NCI-H345 treated with DMSO at 0.1 percent for 48 hours (cell line): Measurements from ENCODE around the gene HDAC8.

Experiments used
- DNase-seq: peaks from one replicate; lab custom pipeline; 2025; ENCODE audit not compliant: unreplicated experiment; lab: John Stamatoyannopoulos, UW

The HDAC8 gene

DNA sequence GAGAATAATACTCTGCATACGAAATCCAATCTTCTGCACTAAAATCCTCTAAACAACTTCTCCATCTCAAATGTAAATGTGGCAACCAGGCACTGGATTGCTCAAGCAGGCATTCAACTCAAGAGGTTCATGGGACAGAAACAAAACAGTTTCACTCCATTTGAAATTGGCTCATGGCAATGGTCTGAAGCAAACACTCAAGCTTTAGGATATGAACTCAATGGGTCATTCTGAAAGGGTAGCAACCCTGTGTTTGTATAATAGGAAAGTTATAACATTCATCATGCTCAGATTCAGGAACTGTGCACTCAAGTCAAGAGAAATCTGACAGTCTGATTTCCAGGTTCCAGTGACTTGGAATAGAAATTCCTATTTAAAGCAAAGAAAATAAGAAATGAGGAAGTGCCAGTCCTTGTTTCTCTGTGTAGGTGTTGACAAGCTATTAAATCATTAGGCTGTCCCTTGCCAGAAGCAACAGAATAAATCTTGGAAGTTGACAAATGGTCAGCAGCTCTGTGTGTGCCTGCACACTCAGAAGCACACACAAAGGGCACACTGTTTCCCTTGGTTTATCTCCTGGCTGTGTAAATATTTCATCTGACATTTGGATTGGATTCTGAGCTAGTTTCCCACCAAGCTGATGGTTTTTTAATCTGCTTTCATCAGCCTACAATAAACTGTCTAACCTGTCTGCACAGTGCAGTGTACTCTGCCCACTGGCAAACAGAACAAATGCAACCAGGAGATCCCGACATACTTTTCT, 191.0 kb downstream of the HDAC8 start:
- no peak for DNase-seq

- no peak for DNase-seq
These were observed 196.5 kb downstream of the HDAC8 start for GRCh38 chrX:72376124-72376523.

GRCh38 chrX:72373136-72373535, 199.5 kb downstream of the HDAC8 start:
- DNase-seq = no peak

GRCh38 chrX:72372735-72373134, 199.9 kb downstream of the HDAC8 start:
- no peak for DNase-seq

GRCh38 chrX:72371405-72371804, 201.2 kb downstream of the HDAC8 start:
- no peak for DNase-seq

DNA sequence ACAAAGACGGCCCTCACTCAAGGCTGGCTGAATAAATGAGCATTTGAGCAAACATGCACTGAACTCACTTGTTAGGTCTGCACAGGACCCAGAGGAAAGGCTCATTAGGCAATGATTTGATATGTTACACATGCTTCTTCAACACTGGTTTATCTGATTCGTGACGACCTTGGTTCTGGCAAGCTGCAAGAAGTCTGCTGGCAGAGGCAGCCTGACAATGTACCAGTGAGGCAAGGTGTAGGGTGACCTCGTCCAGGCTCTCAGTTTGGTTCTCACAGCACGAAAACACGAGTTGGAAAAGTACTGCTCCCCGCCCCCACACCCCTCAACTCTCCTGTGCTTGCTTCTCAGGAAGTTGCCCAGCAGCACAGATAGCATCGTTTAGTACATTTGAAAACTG, 203.8 kb downstream of the HDAC8 start:
- no peak for DNase-seq

- no peak for DNase-seq
These were observed 205.1 kb downstream of the HDAC8 start for GRCh38 chrX:72367516-72367915.

DNA sequence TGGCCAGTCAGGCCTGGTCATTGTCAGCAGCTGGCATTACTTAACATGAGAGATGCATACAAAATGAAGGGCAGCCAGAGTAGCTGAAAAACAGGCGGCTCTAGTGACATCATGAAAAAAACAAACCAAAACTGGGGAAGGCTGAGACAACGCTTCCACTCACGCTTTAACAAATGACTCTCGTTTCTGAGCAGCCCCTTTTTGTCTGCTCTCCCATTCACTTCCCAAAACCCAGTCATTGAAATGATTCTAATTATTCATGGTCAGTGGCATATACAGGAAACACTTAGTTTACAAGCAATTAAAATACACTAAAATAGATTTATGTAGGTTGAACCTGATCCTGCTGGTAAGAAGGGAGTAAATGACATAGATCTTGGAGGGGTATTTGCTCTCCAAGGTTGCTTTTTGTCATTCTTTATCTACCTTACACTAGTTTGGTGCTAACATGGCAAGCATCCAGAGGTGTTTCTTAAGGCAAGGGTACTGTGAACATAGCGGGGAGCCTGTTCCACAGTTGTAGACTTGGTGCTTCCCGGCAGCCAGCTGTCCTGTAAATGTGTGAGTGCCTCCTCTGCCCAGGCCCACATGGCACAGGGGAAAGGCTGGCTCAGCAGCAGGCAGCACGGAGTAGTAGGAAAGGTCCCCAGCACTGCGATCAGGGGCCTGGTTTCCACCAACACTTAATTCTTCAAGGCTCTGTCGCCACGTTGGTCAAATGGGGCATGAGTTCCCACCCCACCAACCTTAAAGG, 205.8 kb downstream of the HDAC8 start:
- DNase-seq = no peak

GRCh38 chrX:72366178-72366577, 206.5 kb downstream of the HDAC8 start:
- DNase-seq = no peak

- DNase-seq = no peak
These were observed 207.5 kb downstream of the HDAC8 start for GRCh38 chrX:72365126-72365525.

DNA sequence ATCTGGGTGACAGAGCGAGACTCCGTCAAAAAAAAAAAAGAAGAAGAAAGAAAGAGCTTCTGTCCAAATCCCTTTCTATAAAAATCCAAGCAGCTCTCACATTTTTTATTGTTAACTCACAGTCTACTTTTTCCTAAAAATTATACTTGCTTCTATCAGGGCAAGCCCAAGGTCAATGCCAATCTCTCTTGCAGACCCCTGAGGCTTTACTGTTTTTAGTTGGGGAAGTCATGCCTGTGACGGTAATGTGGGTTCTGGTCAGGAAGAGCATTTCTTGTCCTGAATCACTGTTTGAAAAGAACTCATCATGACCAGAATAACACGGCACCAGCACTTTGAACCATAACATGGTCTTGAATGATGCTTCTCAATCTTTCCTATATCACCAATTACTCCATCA, 212.3 kb downstream of the HDAC8 start:
- no peak for DNase-seq

- DNase-seq = no peak
These were observed 214.3 kb downstream of the HDAC8 start for GRCh38 chrX:72358313-72358712.

DNA sequence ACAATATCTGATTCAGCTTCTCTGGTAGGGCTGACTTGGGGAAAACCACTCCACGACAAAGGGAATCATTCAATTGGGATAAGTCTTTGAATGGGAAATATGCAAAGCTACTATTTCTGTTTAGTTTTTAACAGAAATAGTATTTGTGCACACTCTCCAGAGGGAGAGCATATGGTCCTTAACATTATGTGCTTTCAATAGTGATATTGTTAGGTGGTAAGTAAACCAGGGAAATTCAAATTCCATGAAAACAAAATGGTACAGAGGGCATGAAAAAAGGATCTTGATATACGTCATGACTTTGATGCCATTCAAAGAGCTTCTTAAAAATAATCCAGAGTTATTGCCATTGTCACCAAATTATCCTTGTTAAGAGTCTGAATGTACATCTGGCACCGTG, 219.9 kb downstream of the HDAC8 start:
- no peak for DNase-seq

DNA sequence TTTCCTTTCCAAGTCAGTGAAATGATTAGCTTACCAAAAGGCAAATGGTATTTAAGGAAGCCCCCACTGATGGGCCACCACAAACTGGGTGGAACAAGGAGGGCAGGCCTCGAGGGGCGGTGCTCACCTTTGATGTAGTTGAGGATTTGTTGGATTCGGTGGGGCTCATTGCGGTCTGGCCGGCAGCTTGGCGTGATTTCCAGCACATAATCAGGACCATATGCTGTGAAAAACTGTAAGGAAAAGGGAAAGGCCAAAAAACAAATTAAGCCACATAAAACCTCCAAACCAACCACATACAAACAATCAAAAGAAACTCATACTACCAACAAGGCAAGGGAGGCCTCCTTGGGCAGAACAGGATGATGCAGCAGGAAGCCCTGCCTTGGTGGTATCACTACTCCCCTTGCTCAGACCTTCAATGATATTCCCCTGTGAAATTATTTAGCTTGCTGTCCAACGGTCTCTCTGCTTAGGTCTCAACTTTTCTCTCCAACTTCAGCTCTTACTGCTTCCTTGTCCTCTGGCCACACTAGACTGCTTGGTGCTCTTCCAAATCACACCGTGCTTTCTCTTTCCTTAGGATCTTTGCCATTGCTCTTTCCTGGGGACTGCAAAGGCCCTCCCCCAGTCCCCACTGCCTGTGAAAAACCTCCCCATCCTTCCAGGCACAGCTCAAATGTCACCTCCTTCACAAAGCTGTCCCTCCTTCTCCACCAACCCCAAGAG, 220.9 kb downstream of the HDAC8 start:
- DNase-seq = no peak

DNA sequence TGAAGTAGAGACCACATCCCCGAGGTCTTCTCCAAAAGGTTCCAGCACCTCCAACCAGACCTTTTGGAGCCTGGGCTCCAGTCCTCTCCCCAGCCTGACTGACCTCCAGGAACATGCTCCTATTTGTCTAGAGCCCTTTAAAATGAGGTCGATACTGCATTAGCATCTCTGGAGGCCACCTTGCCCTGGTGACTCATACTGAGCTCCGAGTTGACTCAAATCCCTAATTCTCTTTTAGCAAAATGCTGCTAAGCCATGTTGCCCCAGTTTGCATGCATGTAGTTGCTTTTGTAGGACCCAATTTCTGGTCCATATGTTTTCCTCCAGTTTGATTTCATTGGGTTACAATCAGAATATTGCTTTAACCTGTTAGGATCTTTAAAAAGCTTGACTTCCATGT, 223.5 kb downstream of the HDAC8 start:
- no peak for DNase-seq

- no peak for DNase-seq
These were observed 224.2 kb downstream of the HDAC8 start for GRCh38 chrX:72348247-72348979.

GRCh38 chrX:72347366-72347765, 225.3 kb downstream of the HDAC8 start:
- DNase-seq = no peak

- no peak for DNase-seq
These were observed 226.2 kb downstream of the HDAC8 start for GRCh38 chrX:72346302-72346949.

DNA sequence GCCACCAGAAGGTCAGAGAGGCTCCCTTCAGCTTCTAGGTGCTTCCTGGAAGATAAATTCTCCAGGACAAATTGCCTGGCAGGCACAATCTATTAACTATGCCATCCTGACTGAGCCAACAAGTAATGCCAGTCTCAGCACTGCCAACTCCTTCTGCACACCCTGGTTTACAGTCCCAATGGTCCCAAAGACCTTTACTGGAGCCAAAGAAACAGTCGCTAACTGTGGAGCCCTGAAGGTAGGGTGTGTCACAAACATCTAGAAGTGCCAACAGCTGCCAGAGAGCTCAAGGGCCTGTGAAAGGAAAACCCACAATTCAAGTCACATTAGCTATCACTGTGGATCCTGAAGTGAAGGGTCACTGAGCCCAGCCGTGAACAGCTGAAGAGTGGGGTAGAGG, 232.0 kb downstream of the HDAC8 start:
- no peak for DNase-seq

GRCh38 chrX:72340041-72340440, 232.6 kb downstream of the HDAC8 start:
- no peak for DNase-seq

DNA sequence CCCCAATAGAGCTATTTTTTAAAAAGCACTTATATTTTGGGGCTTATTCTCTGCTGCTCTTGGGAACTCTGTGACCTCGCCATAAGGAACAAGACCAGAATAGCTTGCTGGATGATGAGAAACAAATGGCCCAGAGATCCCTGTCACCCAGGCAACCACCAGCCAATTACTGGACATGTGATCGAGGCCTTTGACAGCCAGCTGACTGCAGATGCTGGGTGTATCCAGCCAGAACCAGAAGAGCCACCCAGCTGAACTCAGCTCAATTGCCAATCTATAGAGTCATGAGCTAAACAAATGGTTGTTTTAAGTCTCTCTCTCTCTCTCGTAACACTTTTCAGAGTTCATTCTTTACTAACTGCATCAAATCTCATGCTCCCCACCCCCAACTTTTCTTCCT, 242.5 kb downstream of the HDAC8 start:
- DNase-seq = no peak
